ENCODE measurements around the gene CWF19L2. TPM values are rescaled to one million over a fixed set of nuclear protein-coding genes. Genes with fewer than 3 reads are reported as not detected.

The CWF19L2 gene
- total RNA-seq, 4 donors from 2014 or later, result 6.0 to 23.5 (median 14.8) TPM

DNA sequence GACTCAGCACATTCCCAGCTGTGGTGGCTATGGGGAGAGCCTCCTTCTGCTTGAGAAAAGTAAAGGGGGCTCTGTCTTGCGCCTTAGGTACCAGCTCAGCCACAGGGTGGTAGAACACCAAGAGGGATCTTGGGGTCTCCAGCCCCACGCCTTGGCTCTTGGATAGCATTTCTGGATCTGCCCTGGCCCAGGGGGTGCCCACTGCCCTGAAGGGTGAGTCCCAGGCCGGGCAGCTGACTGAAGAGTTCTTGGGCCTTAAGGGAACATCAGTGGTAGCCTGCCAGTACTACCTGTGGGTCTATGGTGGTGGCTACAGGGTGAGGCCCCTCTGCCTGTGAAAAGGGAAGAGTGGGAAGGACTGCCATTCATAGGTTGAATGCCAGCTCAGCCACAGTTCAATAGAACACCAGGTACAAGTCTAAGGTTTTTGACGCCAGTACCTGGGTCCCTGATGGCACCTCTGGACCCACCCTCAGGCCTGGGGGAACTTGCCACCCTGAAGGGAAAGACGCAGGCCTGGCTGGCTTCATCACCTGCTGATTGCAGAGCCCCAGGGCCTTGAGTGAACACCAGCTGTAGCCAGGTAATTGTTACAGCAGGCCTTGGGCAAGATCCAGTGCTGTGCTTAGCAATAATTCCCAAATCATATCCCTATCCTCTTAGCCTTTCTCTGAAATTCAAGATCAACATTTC, 3.9 kb downstream of the CWF19L2 start:
- no peak for DNase-seq
- TF ChIP-seq POLR2A (IDR thresholded peaks at IDR 0.05) (no peak), POLR2AphosphoS5 (IDR thresholded peaks at IDR 0.05) (no peak), EP300 (IDR thresholded peaks at IDR 0.05; ENCODE audit: low read depth) (no peak)
- TF ChIP-seq, protein P1, sequence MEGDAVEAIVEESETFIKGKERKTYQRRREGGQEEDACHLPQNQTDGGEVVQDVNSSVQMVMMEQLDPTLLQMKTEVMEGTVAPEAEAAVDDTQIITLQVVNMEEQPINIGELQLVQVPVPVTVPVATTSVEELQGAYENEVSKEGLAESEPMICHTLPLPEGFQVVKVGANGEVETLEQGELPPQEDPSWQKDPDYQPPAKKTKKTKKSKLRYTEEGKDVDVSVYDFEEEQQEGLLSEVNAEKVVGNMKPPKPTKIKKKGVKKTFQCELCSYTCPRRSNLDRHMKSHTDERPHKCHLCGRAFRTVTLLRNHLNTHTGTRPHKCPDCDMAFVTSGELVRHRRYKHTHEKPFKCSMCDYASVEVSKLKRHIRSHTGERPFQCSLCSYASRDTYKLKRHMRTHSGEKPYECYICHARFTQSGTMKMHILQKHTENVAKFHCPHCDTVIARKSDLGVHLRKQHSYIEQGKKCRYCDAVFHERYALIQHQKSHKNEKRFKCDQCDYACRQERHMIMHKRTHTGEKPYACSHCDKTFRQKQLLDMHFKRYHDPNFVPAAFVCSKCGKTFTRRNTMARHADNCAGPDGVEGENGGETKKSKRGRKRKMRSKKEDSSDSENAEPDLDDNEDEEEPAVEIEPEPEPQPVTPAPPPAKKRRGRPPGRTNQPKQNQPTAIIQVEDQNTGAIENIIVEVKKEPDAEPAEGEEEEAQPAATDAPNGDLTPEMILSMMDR (IDR thresholded peaks at IDR 0.05), result no peak
- 97% methylated on average over 5 of the region's 5 CpGs; no CpG with 5 or more reads in 1 of the 2 donors for WGBS, 2 donors (ENCODE audit: low coverage in 1 of 2)
- H3K4me1 ChIP-seq, result peaks cover 5 to 22% (median 7%) of the 10 kb centered on the region in 4 donors
- no peaks in the 10 kb centered on the region for H3K9me3 ChIP-seq
- H3K4me3 ChIP-seq, result no peak overlapping the region
- intact Hi-C loops (cut with DNase I; ENCODE audit: low total_unique reads) (no loop called here), in situ Hi-C loops (cut with MboI; ENCODE audit: low pct_ligation_motif_present in 1 of 4, low pct_unique_long_range_greater_than_20kb in 1 of 4, low sequenced_read_pairs in 3 of 4) (no loop called here)
- no peak overlapping the region for H3K27ac ChIP-seq
- no peaks in the 10 kb centered on the region for H3K27me3 ChIP-seq
- H3K36me3 ChIP-seq, result peaks cover 0 to 28% (median 5%) of the 10 kb centered on the region in 4 donors

DNA sequence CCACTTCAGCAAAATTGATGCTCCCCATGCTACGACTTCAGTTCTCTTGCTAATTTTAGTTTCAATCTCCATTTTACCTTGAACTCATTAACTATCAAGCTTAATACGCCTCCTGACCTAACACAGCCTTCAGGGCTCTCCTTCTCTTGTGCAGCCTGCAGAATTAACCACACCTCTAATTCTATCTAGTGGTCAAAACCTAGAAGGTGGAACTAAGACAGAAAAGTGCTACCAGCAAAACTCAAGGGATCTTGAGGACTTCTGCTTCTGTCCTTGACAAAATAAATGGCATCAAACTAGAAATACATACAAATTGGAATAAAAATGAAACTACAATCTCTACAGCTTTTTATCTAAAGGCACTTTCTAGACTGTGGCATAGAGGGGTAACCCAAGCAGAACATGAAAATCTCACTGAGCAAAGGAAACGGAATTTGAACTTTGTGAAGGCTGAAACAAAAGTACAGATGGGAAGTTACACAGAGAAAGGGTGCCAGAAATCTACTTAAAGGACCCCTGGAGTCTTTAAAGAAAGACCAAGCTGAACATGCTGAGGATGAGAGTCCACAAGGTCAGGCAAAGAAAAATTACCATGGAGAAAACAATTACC, 10.7 kb downstream of the CWF19L2 start:
- TF ChIP-seq POLR2A (IDR thresholded peaks at IDR 0.05), result no peak
- TF ChIP-seq EP300 (IDR thresholded peaks at IDR 0.05; ENCODE audit: low read depth), result no peak
- TF ChIP-seq POLR2AphosphoS5 (IDR thresholded peaks at IDR 0.05), result no peak
- TF ChIP-seq, protein P1 (IDR thresholded peaks at IDR 0.05), result no peak
- Histone ChIP-seq H3K27ac (no peak overlapping the region), H3K36me3 (peaks cover 0 to 21% (median 6%) of the 10 kb centered on the region in 4 donors), H3K27me3 (no peaks in the 10 kb centered on the region), H3K4me3 (no peak overlapping the region), H3K9me3 (no peaks in the 10 kb centered on the region), H3K4me1 (peaks cover 0 to 6% (median 0%) of the 10 kb centered on the region in 4 donors)
- DNase-seq, result no peak
- in situ Hi-C loops (cut with MboI; ENCODE audit: low pct_ligation_motif_present in 1 of 4, low pct_unique_long_range_greater_than_20kb in 1 of 4, low sequenced_read_pairs in 3 of 4) (no loop called here), intact Hi-C loops (cut with DNase I; ENCODE audit: low total_unique reads) (no loop called here)
- 89 to 91% methylated on average over 2 to 3 of the region's 3 CpGs for WGBS, 2 donors (ENCODE audit: low coverage in 1 of 2)

DNA sequence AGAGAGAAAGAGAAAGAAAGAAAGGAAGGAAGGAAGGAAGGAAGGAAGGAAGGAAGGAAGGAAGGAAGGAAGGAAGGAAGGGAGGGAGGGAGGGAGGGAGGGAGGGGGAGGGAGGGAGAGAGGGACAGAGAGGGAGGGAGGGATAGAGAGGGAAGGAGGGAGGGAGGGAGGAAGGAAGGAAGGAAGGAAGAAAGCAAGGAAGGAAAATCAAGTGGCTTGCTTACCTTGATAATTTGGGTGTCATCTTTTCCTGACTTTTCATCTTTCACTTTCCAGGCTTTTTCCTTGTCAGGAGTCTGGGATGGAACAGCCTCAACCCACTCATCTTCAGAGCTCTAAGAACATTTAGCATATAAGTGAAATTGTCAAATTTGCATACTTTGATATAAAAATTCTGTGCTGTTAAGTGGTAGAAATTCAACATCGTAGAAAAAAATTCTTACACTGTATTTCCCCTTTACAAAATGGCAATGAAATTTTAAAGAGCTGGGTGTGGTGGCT, 14.9 kb downstream of the CWF19L2 start:
- H3K4me3 ChIP-seq, result no peak overlapping the region
- TF ChIP-seq EP300 (IDR thresholded peaks at IDR 0.05; ENCODE audit: low read depth) (no peak), POLR2AphosphoS5 (IDR thresholded peaks at IDR 0.05) (no peak), POLR2A (IDR thresholded peaks at IDR 0.05) (no peak)
- TF ChIP-seq, protein P1 (IDR thresholded peaks at IDR 0.05), result no peak
- peaks cover 0 to 6% (median 0%) of the 10 kb centered on the region in 4 donors for H3K4me1 ChIP-seq
- in situ Hi-C loops (cut with MboI; ENCODE audit: low pct_ligation_motif_present in 1 of 4, low pct_unique_long_range_greater_than_20kb in 1 of 4, low sequenced_read_pairs in 3 of 4) (no loop called here), intact Hi-C loops (cut with DNase I; ENCODE audit: low total_unique reads) (no loop called here)
- no peaks in the 10 kb centered on the region for H3K9me3 ChIP-seq
- WGBS, 2 donors (ENCODE audit: low coverage in 1 of 2), result 100% methylated on average over 1 of the region's 1 CpG; no CpG with 5 or more reads in 1 of the 2 donors
- H3K36me3 ChIP-seq, result peaks cover 0 to 44% (median 16%) of the 10 kb centered on the region in 4 donors
- no peak overlapping the region for H3K27ac ChIP-seq
- no peaks in the 10 kb centered on the region for H3K27me3 ChIP-seq
- DNase-seq, result no peak

DNA sequence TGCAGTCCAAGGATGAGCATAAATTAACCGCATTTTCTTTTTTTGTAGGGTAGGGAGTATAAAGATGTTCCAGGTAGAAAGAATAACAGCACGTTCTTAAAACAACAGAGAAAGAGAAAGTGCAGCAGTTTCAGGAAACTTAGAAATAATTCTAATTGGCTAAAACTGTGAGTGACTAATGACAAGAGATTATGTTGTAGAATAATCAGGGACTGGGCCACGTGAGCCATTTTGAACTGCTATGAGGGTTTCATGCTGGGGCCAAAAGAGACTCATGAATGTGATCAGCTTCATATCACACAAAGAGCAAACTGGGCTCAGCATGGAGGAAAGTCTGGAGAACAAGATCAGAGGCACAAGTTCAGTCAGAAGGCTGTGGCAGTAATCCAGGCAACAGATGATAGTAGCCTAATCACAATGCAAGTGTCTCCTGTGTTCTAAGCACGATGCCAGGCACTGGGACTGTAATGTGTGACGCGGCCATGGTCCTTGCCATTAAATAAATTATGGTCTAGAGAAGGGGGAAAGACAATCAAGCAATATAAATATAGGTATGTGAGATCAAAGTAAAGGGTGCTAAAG, 17.9 kb downstream of the CWF19L2 start:
- Histone ChIP-seq H3K4me3 (no peak overlapping the region), H3K27me3 (no peaks in the 10 kb centered on the region), H3K9me3 (no peaks in the 10 kb centered on the region), H3K36me3 (peaks cover 0 to 35% (median 14%) of the 10 kb centered on the region in 4 donors), H3K4me1 (no peaks in the 10 kb centered on the region), H3K27ac (no peak overlapping the region)
- DNase-seq, result no peak
- TF ChIP-seq EP300 (IDR thresholded peaks at IDR 0.05; ENCODE audit: low read depth) (no peak), POLR2A (IDR thresholded peaks at IDR 0.05) (no peak), POLR2AphosphoS5 (IDR thresholded peaks at IDR 0.05) (no peak)
- TF ChIP-seq, protein P1 (IDR thresholded peaks at IDR 0.05), result no peak
- in situ Hi-C loops (cut with MboI; ENCODE audit: low pct_ligation_motif_present in 1 of 4, low pct_unique_long_range_greater_than_20kb in 1 of 4, low sequenced_read_pairs in 3 of 4) (no loop called here), intact Hi-C loops (cut with DNase I; ENCODE audit: low total_unique reads) (no loop called here)
- WGBS, 2 donors (ENCODE audit: low coverage in 1 of 2), result 86 to 93% methylated on average over 5 to 6 of the region's 6 CpGs

All from transverse colon (tissue), 4 donors.